ENCODE results near the gene FBF1.

DNA sequence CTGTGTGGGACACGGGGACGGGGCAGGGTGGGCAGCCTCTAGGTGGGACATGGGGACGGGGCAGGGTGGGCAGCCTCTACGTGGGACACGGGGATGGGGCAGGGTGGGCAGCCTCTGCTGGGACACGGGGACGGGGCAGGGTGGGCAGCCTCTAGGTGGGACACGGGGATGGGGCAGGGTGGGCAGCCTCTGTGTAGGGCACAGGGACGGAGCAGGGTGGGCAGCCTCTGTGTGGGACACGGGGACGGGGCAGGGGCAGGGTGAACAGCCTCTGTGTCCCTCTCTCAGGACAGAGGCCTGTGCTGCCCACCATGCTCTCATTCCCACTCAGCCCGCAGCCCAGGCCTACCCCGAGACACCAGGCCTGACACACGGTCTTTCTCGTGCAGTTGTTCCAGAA is 19.2 kb downstream of the FBF1 start:
- TF ChIP-seq CTCF (IDR thresholded peaks at IDR 0.05) = no peak
- TF ChIP-seq POLR2A (IDR thresholded peaks at IDR 0.05) = no peak

All from esophagus squamous epithelium (tissue), 4 donors.